ENCODE data around the gene DCUN1D1. TPM values are rescaled to one million over a fixed set of nuclear protein-coding genes. Genes with fewer than 3 reads are reported as not detected.

The DCUN1D1 gene
- total RNA-seq, 2 donors from 2014 or later = 14.2 to 23.5 TPM

DNA sequence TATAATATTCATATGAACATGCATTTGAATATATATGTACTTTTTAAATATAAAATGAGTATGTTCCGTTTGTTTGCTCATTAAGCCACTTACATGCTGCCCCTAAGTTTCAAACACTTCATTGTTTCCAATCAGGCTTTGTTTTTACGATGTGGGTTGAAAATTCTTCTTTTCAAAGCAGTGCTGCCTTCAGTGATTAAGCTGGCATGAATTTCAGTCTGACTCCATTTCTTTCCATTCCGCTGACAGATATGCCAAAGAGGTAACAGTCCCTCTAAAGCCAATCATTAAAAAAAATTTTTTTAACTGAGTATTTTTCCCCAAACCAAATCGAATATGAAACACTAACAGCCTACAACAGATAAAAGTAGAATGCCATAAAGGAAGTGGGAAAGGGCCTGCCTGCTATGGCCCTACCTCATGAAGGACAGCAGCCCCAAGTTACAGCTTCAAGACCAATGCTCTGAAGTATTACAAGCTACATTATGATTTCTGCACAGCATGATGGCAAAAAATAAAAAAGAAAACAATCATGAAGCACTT, 40.0 kb downstream of the DCUN1D1 start:
- H3K36me3 ChIP-seq = peaks cover 11% of the 10 kb centered on the region
- peaks cover 0 to 12% of the 10 kb centered on the region in 2 donors for H3K4me1 ChIP-seq
- TF ChIP-seq, protein P1, sequence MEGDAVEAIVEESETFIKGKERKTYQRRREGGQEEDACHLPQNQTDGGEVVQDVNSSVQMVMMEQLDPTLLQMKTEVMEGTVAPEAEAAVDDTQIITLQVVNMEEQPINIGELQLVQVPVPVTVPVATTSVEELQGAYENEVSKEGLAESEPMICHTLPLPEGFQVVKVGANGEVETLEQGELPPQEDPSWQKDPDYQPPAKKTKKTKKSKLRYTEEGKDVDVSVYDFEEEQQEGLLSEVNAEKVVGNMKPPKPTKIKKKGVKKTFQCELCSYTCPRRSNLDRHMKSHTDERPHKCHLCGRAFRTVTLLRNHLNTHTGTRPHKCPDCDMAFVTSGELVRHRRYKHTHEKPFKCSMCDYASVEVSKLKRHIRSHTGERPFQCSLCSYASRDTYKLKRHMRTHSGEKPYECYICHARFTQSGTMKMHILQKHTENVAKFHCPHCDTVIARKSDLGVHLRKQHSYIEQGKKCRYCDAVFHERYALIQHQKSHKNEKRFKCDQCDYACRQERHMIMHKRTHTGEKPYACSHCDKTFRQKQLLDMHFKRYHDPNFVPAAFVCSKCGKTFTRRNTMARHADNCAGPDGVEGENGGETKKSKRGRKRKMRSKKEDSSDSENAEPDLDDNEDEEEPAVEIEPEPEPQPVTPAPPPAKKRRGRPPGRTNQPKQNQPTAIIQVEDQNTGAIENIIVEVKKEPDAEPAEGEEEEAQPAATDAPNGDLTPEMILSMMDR (IDR thresholded peaks at IDR 0.05) = no peak
- no peak overlapping the region for H3K27ac ChIP-seq
- H3K9me3 ChIP-seq = no peaks in the 10 kb centered on the region
- H3K4me3 ChIP-seq = no peak overlapping the region
- H3K27me3 ChIP-seq = no peaks in the 10 kb centered on the region
- DNase-seq (ENCODE audit: low spot score) = no peak

DNA sequence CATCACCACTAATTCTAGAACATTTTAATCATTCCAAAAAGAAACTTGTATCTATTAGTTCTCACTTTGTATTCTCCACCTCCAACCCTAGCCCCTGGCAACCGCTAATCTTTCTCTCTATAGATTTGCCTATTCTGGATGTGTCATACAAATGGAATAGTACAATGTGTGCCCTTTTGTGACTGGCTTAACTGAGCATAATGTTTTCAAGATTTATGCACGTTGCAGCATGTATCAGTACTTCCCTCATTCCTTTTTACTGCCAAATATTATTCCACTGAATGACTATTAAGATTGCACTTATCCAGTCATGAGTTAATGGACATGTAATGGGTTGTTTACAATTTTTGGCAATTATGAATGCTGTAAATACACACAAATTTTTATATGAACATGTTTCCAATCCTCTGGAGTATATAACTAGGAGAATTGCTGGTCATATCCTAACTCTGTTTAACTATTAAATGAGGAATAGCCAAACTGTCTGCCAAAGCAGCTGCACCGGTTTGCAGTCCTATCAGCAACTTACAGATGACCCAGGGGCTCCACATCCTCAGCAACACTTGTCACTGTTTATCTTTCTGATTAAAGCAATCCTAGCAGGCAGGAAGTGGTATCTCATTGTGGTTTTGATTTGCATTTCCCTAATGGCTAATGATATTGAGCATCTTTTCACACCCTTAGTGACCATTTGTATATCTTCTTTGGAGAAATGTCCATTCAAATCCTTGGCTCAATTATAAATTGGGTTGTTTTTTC, 42.9 kb downstream of the DCUN1D1 start:
- H3K27ac ChIP-seq = no peak overlapping the region
- DNase-seq (ENCODE audit: low spot score) = no peak
- no peak overlapping the region for H3K4me3 ChIP-seq
- no peaks in the 10 kb centered on the region for H3K36me3 ChIP-seq
- peaks cover 0 to 12% of the 10 kb centered on the region in 2 donors for H3K4me1 ChIP-seq
- H3K27me3 ChIP-seq = no peaks in the 10 kb centered on the region
- TF ChIP-seq, protein P1 (IDR thresholded peaks at IDR 0.05) = no peak
- peaks cover 0 to 5% of the 10 kb centered on the region in 2 donors for H3K9me3 ChIP-seq

DNA sequence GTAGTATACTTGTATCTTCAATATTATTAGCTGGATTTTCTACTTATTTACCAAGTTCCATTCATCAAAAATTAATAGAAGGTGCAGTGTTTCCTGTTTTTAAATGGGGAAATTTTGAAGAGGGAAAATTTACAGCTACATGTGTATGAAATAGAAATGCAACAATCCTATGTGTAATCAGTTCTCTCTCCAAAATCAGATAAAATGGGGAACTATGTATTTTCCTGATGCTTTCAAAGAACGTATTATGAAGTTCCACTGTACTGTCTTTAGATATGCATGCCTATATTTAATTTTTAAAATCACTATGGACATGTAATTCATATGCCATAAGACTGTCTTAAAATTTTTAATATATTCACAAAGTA, 43.4 kb downstream of the DCUN1D1 start:
- H3K4me1 ChIP-seq = peaks cover 0 to 12% of the 10 kb centered on the region in 2 donors
- peaks cover 0 to 9% of the 10 kb centered on the region in 2 donors for H3K9me3 ChIP-seq
- H3K27me3 ChIP-seq = no peaks in the 10 kb centered on the region
- DNase-seq (ENCODE audit: low spot score) = no peak
- TF ChIP-seq, protein P1 (IDR thresholded peaks at IDR 0.05) = no peak
- no peaks in the 10 kb centered on the region for H3K36me3 ChIP-seq
- H3K27ac ChIP-seq = no peak overlapping the region
- no peak overlapping the region for H3K4me3 ChIP-seq

DNA sequence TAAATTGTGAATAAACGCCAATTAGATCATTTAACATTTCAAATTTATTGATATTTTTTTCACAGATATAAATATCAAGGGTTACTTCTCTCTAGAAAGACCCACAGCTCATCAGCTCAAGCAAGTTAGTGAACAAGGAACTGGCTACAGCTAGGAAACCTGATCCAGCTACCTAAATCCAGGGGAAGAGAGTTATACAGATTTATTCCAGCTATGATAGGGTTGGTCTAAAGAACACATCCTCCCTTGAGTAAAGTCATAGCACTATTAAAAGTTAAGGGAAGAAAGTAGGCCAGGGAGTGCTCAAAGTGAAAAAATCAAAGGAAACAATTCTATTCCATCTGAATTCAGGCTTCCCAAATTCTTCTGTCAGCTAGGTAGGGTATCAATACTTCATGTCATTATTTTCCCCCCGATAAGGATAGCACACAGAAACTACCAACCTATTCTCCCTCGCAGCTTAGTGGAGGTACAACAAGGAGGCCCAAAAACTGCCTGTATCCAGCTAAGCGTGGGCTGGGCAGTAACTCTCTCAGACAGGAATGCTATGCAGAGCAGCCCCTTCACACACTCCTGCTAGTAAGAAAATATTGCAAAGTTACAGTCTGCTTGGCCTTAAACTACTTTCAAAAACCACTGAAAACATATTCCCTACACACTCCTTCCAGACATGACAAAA, 44.0 kb downstream of the DCUN1D1 start:
- Histone ChIP-seq H3K27ac (no peak overlapping the region), H3K4me3 (no peak overlapping the region), H3K9me3 (peaks cover 0 to 15% of the 10 kb centered on the region in 2 donors), H3K36me3 (no peaks in the 10 kb centered on the region), H3K4me1 (peaks cover 0 to 12% of the 10 kb centered on the region in 2 donors), H3K27me3 (no peaks in the 10 kb centered on the region)
- DNase-seq (ENCODE audit: low spot score) = no peak
- TF ChIP-seq, protein P1 (IDR thresholded peaks at IDR 0.05) = no peak

DNA sequence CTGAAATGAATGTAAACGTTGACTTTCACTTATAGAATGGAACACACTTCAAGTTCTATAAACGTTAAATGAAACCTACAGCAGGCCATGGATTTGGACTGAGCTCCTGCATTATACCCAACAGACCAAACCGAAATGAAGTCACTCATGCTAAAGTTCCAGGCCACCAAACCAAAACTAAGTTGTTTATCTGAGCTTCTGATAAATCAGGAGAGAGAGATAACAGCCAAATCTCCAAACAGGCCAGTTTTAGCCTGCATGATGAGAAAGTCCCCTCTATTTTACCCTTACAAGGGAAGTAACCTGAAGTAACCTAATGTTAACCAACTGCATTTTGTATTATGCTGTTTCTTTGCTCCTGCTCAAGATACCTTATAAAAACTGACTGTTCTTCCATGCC, 44.5 kb downstream of the DCUN1D1 start:
- Histone ChIP-seq H3K27me3 (no peaks in the 10 kb centered on the region), H3K4me3 (no peak overlapping the region), H3K9me3 (peaks cover 0 to 16% of the 10 kb centered on the region in 2 donors), H3K27ac (no peak overlapping the region), H3K36me3 (no peaks in the 10 kb centered on the region), H3K4me1 (peaks cover 0 to 12% of the 10 kb centered on the region in 2 donors)
- TF ChIP-seq, protein P1 (IDR thresholded peaks at IDR 0.05) = no peak
- DNase-seq (ENCODE audit: low spot score) = no peak
